NCI-H1105 treated with DMSO at 0.1 percent for 48 hours (cell line): ENCODE measurements around the gene ACOX1.

Experiments used
- DNase-seq: peaks from one replicate; lab custom pipeline; 2025; lab: John Stamatoyannopoulos, UW

The ACOX1 gene

DNA sequence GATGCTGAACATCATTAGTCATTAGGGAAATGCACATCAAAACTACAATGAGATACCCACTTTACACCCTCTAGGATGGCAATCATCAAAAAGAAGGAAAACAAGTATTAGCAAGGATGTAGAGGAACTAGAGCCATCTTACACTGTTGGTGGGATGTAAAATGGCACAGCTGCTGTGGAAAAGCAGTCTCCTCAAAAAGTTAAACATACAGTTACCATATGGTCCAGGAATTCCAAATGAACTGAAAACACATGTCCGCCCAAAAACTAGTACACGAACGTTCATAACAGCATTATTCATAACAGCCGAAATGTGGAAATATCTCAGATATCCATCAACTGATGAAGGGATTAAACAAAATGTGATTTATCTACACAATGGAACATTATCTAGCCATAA is 45.2 kb downstream of the ACOX1 start:
- no peak for DNase-seq

DNA sequence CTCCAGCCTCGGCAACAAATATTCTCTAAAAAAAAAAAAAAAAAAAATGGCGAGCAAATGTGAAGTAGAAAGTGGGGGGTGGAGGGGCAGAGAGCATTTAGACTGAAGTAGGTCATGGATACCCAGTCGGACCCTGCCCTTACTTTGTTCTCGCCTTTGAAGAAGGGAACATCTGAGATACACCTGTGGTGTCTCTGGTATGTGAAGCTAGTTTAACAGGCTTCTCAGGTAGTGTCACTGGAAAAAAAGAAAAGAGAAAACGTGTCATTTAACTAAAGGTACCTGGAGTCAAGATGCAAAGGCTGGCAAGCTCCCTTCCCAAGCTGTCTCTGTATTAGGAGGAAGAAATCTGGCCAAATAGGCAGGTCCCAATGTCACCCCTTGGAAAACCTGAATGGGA is 46.1 kb downstream of the ACOX1 start:
- no peak for DNase-seq

DNA sequence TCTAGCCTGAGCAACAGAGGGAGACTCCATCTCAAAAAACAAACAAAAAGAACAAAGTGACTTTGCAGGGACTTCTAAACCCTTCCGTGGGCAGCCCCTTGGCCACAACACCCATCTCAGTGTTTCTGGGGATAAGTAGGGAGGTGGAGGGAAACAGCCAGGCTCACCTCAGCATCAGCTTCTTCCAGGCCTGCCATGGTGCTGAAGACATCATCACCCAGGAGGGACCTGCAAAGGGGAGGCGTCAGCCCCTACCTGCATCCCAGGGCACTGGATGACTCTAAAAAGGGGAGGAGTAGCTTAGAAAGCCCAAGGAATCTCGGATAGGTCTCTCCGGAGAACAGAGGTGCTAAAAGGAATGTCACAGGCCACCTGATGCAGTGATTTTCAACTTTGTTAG is 47.9 kb downstream of the ACOX1 start:
- DNase-seq = no peak

DNA sequence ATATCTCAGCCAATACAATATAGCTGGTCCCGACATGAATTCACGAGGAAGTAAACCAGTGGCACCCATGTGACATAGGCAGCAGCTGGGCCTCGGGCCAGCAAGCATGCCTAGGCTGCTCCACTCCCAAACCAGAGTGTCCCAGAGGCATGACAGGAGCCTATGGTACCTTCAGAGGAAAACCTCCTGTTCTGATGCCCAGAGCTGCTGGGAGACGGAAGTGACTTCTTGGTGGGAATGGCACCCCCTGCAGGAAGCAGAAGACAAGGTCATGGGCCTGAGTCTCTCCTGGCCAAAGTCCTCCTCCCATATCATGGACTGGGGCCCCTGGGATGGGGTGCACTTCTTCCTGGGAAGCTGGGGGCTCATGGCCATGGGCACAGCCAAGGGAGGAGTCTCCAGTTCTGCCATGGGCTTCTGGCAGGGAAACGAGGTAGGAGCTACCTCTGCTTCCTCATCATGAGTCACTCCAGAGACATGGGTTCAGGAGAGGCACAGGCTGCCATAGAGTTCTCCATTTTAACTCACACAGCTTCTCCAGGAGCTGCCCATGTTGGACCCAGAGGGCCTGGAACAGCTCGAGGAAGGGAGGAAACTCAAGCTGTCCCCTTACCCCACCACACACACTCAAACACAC is 51.6 kb downstream of the ACOX1 start:
- no peak for DNase-seq

DNA sequence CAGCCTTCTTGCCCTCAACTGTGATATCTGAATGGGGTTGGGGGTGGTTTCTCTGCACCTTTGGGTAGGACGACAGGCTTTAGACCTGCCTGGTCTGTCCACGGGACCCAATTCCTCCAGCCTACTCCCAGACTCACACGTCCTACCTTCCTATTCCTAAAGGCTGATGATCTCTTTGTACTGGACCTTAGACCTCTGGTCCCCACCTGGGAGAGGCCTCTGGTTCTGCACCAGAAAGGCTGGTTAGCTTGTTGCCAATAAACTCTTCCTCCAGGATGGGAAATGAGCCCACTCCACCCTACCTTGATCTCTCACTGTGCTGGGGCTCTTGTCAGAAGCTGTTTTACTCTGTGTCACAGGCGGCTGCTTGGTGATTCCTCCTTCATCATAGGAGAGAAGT is 52.5 kb downstream of the ACOX1 start:
- no peak for DNase-seq

DNA sequence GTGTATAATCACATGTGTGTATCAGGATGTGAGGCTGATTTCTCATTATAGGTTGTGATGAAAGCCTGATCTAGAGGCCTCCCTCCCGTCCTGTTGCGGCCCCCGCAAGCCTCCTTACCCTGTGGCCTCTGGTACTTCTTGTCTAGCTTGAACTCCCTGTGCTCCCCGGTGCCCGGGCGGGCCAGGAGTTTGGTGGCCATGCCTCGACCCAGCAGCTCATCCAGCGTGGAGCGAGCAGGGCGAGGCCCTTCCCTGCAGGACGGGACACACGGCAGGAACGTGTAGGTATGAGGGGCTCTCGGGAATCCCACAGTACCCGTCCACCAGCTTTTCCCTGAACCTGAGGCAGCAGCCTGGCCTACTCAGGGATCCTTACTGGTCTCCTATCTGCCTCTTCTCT is 53.1 kb downstream of the ACOX1 start:
- no peak for DNase-seq

DNA sequence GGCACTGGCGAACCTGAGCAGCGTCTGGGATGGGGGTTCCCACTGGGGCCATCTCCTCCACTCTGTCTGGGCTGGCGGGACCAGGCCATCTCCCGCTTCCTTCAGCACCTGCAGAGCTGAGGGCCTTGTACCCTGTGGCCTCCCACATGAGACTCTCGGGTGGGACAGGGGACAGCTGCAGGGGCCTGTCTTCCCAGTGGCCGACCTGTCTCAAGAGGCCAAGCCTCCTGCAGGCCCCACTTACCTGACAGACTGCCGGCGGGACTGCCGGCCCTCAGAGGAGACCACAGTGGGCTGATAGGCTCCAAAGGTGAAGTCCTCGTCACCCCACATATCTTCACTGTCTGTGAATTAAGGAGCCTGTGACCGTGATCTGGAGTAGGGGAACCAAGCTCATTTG is 53.9 kb downstream of the ACOX1 start:
- DNase-seq = no peak

DNA sequence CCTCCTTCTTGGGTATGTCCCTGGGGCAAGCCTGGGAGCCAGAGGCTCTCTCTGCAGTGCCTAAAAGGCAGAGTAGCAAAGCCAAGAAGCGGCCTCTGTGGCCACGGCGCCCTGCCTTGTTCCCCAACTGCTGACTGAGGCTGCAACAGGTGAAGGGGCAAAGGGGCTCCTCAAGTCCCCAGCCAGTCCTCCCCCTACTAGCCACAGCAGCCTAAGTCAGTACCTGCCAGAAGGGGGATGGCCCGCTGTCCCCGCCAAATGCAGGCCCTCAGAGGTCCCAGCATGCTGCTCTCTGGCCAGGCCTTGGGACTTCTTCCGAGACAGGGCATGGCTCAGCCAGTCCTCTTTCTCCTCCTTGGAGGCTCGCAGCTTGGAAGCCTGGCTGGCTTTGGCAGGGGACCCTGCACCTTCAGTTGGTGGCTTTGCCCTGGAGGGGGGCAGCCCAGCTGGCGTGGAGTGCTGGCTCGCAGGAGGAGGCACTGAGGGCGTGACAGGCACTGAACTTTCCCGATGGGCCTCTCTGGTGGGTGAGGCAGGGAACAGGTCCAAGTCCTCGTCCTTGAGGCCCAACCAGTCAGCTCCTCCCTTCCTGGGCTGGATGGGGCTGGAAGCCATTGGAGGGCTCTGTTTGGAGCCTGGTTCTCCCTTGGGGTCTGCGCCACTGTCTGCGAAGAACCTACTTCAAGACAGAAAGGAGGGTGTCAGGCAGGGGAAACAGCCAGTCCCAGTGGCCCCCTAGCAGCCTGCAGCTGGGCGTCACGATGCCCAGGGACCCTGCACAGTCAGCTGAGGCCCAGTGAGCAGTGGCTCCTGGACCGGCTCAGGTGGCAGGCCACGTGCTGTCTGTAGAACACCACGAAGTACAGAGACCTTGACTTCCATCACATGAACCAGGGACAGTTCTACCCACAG is 55.7 kb downstream of the ACOX1 start:
- DNase-seq = no peak

DNA sequence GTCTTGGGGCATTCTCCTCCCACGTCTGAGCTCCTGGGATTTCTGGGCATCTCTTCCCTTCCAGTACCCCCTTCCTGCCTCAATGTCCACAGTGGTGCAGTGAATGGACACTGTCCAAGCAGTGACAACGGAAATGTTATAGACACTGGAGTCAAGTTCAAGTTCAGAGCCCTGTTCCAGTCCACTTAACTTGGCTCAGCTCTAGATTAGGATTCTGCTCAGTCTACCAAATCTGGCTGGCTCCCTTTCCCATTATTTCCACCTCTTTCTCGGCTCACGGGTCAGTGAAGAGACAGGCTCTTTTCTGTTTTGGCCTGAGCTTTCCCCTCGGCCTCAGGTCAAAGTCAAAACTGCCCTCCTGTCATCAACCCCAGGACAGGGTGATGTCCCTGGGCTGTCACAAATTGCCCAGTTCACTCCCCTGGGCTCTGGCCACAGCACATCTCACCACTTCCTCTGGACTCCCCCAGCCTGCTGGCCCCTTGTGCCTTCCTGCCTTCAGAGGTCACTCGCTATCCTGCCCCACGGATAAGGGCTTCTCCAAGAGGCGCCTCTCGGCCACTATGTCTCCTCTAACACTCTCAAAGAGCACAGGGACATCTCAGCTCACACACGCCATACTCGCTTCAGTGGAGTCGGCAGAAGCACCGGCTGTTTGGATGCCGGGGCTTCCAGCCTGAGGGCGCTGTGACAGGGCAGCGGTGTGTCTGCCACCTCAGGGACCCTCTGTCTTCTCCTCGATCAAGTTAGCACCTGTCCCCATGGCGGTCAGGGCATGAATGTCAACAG is 56.6 kb downstream of the ACOX1 start:
- DNase-seq = no peak

DNA sequence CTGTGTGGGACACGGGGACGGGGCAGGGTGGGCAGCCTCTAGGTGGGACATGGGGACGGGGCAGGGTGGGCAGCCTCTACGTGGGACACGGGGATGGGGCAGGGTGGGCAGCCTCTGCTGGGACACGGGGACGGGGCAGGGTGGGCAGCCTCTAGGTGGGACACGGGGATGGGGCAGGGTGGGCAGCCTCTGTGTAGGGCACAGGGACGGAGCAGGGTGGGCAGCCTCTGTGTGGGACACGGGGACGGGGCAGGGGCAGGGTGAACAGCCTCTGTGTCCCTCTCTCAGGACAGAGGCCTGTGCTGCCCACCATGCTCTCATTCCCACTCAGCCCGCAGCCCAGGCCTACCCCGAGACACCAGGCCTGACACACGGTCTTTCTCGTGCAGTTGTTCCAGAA is 57.4 kb downstream of the ACOX1 start:
- DNase-seq = no peak

DNA sequence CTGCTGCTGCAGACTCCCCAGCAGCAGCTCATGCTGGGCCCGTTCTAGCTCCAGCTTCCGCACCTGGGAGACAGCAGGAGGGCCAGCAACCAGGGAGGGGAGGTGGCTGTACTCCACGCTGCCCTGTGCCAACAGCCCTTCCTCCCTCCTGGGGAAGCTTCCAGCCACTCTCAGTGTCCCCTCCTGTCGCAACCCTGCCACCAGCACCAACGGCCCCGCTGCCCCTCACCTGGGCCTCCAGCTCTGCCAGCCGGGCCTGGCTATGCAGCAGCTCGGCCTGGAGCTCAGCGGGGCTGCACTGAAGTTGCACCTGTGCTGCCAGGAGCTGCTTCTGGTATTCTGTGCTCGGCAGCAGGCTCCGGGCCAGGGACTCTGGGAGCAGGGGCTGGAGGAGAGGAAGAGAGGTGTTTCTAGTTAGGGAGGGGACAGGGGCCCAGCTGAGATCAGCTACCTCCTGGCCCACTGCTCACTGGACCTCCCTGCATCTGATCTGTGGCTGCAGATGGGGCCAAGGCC is 58.9 kb downstream of the ACOX1 start:
- DNase-seq = no peak

DNA sequence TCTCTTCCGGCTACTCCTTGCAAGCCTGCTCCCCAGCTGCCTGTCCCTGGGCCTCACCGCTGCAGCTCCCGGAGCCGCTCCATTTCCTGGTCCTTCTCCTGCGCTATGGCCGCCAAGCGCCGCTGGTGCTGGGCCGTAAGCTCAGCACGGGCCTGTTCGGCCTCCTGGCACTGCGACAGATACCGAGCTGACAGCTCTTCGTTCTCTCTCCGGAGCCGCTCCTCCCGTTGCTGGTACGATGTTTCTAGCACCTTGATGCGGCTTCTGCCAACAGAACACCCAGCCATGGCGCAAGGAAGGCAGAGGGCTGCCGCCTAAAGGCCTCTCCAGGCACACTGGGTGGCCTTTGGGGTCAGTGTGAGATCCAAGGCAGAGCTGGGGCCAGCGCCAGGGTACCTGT is 59.4 kb downstream of the ACOX1 start:
- no peak for DNase-seq

DNA sequence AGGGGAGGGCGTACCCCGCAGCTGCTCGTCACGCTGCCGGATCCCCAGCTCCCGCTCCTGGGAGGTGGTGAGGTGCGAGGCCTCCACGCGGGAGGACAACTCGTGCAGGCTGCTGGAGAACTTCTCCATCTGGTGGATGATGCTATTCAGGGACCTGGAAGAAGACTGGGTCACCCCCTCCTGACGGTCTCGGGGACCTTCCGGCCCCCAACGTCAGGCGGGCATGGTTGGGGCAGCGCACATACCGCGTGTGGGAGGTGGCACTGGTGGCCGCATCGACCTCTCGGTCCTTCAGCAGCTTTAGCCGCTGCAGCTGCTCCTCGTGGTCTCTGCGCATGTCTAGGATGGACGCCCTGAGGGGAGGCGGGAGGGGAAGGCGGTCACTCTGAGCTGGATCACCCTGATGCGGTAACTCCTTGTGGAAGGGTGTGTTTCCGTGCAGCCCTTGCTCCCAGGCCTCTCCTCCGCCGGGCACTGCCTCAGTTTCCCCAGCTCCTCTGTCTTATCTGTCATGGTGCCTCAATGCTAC is 61.0 kb downstream of the ACOX1 start:
- DNase-seq = no peak

DNA sequence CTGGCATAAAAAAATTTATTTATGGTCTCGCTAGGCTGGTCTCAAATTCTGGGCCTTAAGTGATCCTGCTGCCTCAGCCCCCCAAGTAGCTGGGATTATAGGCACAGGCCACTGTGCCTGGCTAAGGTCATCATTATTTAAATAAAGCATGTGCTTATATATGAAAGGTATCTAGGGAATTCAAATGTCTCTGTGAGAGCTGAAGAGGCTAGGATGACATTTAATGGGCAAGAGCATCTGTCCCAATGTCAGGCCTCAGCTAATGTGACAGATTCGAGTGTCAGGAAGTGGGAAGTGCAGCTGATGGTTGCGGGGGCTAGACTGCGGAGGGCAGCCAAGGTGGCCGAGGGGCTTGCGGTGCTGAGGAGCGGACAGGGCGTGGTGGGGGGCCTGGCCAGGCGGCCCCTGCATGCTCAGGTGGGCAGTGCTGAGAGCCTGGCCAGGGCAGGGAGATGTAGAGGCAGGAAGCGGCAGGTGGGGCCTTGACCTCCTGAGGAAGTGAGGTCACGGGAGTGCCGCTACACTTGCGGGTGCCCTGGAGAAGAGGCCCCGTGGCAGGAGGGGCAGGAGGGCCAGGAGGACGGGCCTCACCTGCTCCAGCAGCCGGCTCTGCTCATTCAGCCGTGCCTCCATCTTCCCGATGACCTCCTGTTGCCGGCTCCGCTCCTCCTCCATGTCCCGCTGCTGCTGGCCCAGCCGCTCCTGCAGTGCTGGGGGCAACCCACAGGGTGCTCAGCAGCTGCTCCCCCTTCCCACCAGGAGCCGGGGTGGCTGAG is 61.6 kb downstream of the ACOX1 start:
- no peak for DNase-seq

DNA sequence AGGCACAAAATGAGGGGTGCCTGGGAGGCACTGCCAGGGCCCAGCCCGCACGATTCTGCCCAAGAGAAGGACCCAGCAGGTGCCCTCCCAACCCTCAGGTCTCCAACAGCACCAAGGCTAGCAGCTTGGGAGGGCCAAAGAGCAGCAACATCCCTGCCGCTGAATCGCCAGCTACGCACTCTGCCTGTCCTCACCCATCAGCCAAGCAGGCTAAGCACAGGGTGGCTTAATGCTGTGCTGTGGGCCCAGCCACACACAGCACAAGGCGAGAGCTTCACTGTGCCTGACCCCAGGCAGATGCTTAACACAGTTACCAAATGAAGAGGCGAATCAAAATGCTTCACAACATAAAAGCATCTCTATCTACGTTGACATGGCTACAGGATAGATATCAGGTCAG is 63.7 kb downstream of the ACOX1 start:
- no peak for DNase-seq

DNA sequence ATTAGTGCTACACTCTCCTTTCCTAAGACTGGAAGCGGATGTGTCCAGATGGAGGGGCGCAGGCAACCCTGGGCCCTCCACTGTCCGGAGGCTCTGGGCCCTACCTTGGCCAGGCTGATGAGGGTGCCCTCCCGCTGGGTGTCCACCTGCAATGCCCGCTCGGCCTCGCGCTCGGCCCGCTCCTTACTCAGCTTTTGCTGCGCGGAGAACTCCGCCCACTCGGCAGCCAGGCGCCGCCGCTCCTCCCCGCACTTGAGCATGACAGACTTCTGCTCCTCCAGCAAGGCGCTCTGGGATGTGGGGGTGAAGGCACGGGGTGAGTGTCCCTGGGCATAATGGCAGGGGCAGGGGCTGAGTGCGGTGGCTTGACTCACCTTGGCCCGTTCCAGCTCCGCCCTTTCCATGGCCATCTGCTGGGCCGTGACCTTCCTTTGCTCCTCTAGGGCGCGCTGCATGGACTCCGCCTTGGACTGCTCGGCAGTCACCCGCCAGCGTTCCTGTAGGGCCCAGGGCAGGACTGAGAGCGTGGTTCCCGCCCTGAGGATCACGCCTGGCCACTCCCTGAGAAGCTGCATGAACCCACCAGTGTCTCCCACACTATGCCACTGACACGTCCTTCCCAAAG is 64.2 kb downstream of the ACOX1 start:
- no peak for DNase-seq

DNA sequence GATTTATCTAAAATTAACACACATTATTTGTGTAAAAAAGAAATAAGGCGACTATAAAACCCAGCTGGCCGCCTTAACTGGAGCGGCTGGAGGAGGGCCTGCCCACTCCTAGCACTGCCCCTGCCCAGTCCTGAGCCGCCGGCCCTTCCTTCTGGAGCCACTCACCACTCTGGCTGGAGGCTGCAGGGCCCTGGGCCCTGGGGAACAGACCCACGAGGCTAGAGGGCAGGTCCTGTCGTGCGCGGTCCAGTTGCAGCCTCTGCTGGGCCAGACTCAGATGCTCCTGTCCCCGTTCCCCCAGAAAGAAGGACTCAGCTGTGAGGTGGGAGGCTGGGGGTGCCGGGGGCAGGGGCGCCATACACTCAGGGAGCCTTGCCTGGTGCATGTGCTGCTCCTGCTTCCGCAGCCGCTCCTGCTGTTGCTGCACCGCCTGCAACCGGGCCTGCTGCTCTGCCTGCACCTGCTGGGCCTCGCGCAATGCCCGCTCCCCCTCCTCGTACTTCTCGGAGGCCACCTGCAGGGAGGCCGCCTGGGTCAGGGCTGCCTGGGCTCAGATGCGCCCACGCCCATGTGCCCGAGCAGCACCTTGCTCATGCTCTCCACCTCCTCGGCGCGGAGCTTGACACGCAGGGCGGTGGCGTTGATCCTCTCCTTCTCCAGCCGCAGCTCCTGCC is 65.3 kb downstream of the ACOX1 start:
- no peak for DNase-seq

DNA sequence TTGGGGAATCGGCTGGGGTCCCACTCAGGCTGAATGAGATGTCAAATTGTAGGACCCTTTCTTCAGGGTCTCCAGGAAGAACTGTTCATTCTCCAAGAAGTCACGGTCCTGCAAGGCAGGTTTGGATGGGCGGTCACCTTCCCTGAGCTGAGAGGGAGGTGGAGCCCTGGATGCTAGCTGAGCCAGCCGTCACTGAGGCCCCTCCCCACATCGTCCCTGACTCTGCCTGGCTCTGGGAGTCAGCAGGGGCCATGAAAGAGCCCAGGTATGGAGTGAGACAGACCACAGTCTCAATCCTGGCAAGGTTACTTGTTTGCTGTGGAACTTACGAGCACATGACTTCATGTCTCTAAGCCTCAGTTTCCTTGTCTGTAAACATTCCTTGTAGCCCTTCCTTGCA is 68.3 kb downstream of the ACOX1 start:
- peak; percentile 59 for DNase-seq

DNA sequence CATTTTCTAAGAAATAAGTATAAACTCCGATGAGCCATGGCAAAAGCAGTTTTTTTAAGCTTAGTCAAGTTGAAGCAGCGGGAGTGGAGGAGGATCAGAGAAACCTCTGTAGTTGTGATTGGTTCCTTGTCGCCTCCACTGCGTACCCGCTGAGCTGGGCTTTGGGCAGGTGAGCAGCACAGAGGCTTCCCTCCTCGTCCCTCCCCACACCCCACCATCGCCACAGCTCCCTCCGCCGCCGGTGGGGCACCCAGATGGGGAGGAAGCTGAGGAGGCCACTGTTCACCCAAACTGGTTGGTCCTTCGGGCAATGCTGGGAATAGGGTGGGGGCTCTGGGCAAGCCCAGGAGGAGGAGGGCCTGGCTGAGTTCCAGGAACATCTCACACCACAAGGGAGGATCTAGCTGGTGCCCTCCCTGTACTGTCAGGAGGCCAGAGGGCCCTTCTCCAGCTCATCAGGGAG is 69.1 kb downstream of the ACOX1 start:
- DNase-seq = peak; percentile 86

DNA sequence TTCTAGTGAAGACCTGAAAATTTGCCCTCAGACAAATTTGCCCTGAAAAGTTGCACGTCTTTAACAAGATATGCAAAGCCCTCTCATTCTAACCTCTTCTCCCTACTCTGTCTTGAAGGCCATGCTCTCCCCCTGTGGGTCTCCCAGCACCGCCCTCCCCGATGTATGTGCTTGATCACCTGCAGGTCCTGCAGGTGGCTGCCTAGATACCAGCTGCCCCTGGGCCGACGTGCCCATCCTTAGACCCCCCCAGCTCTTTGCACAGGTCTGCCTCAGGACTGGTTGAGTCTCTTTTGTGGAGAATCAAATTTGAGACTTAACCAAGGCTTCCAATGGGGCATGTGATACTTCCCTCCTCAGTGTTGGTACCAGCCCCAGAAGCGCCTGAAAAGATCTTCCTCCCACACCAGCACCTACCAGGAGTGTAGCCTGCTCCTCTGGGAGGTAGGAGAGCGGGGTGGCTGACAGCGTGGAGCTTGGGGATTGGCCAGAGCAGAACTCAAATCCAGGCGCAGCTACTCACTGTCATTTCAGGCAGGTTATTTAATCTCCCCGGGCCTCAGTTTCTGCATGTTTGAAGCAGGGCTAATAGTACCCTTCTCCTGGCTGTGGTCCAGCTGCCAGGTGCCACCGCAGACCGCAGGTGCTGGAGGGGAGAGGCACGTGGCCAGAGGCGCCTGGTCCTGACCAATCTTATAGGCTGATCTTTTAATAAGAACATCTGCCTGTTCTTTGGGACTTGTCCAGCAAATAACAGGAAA is 69.7 kb downstream of the ACOX1 start:
- peak; percentile 96 for DNase-seq
